ENCODE results near the gene KRTAP10-6.

KRTAP10-6 gene

GRCh38 chr21:44618504-44618903 lies 26.2 kb upstream of the KRTAP10-6 start:
- H3F3A ChIP-seq (ENCODE audit: low read depth) = no peaks in the 10 kb centered on the region
- peaks cover 6% of the 10 kb centered on the region; the same call in 1 of the 2 replicates for H3K9me3 ChIP-seq (ENCODE audit: insufficient read depth, low read depth, low read length)
- H3K4me3 ChIP-seq (ENCODE audit: low read length, poor library complexity, severe bottlenecking) = no peak overlapping the region
- no peaks in the 10 kb centered on the region for H3K4me1 ChIP-seq (ENCODE audit: insufficient read depth, low read length, poor library complexity, severe bottlenecking)
- H3K27me3 ChIP-seq (ENCODE audit: insufficient read depth, low read length, poor library complexity, severe bottlenecking) = no peaks in the 10 kb centered on the region
- no peak overlapping the region for H3K9ac ChIP-seq (ENCODE audit: low read depth, low read length, poor library complexity, severe bottlenecking)
- no peaks in the 10 kb centered on the region for H3K79me2 ChIP-seq (ENCODE audit: insufficient read depth, low read length)
- no peaks in the 10 kb centered on the region for H3K36me3 ChIP-seq (ENCODE audit: insufficient read depth, low read length)
- no peak for TF ChIP-seq CTCF (conservative IDR thresholded peaks at IDR 0.05; ENCODE audit: low read length)
- no peak for TF ChIP-seq EZH2phosphoT487 (IDR thresholded peaks at IDR 0.05; ENCODE audit: borderline replicate concordance)
- H4K20me1 ChIP-seq (ENCODE audit: insufficient read depth, low read length, poor library complexity, severe bottlenecking) = no peaks in the 10 kb centered on the region
- H2AFZ ChIP-seq (ENCODE audit: low read length) = no peak overlapping the region; the same call in 1 of the 2 replicates
- no peak overlapping the region for H3K4me2 ChIP-seq (ENCODE audit: low read depth, low read length, poor library complexity, severe bottlenecking)
- no peaks in the 10 kb centered on the region for H3K9me2 ChIP-seq (replicated peaks; ENCODE audit: low read depth, low read length)

DNA sequence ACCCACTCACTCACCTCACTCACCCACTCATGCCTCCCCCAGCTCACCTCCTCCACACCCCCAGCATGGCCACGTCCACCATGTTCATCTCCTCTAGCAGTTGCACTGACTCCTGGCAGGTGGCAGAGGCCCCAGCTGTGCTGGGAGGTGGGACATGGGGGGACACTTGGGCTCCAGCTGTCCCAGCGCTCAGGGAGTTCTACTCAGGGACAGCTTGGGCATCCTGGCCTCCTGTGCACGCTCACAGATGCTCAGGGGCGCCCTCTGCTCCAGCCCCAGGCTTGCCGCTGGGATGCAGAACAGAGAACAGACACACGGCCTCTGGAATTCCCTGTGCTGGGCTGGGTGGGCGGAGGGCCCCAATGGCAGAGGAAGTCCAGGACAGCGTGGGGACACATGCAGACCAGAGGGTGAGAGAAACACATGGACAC lies 24.8 kb upstream of the KRTAP10-6 start:
- no peaks in the 10 kb centered on the region for H3K79me2 ChIP-seq (ENCODE audit: insufficient read depth, low read length)
- no peaks in the 10 kb centered on the region for H3K36me3 ChIP-seq (ENCODE audit: insufficient read depth, low read length)
- no peak overlapping the region for H3K9ac ChIP-seq (ENCODE audit: low read depth, low read length, poor library complexity, severe bottlenecking)
- H2AFZ ChIP-seq (ENCODE audit: low read length) = no peak overlapping the region
- H3K4me1 ChIP-seq (ENCODE audit: insufficient read depth, low read length, poor library complexity, severe bottlenecking) = no peaks in the 10 kb centered on the region
- peaks cover 3% of the 10 kb centered on the region; the same call in 1 of the 2 replicates for H3K9me3 ChIP-seq (ENCODE audit: insufficient read depth, low read depth, low read length)
- H3K9me2 ChIP-seq (replicated peaks; ENCODE audit: low read depth, low read length) = no peaks in the 10 kb centered on the region
- H3K27me3 ChIP-seq (ENCODE audit: insufficient read depth, low read length, poor library complexity, severe bottlenecking) = no peaks in the 10 kb centered on the region
- no peak for TF ChIP-seq CTCF (conservative IDR thresholded peaks at IDR 0.05; ENCODE audit: low read length)
- TF ChIP-seq EZH2phosphoT487 (IDR thresholded peaks at IDR 0.05; ENCODE audit: borderline replicate concordance) = no peak
- H3K4me2 ChIP-seq (ENCODE audit: low read depth, low read length, poor library complexity, severe bottlenecking) = no peak overlapping the region
- no peaks in the 10 kb centered on the region for H4K20me1 ChIP-seq (ENCODE audit: insufficient read depth, low read length, poor library complexity, severe bottlenecking)
- no peak overlapping the region for H3K4me3 ChIP-seq (ENCODE audit: low read length, poor library complexity, severe bottlenecking)
- H3F3A ChIP-seq (ENCODE audit: low read depth) = no peaks in the 10 kb centered on the region

GRCh38 chr21:44616591-44616926 lies 24.3 kb upstream of the KRTAP10-6 start:
- no peak overlapping the region for H3K9ac ChIP-seq (ENCODE audit: low read depth, low read length, poor library complexity, severe bottlenecking)
- H4K20me1 ChIP-seq (ENCODE audit: insufficient read depth, low read length, poor library complexity, severe bottlenecking) = no peaks in the 10 kb centered on the region
- no peak overlapping the region for H3K4me3 ChIP-seq (ENCODE audit: low read length, poor library complexity, severe bottlenecking)
- H3K36me3 ChIP-seq (ENCODE audit: insufficient read depth, low read length) = no peaks in the 10 kb centered on the region
- H3K9me3 ChIP-seq (ENCODE audit: insufficient read depth, low read depth, low read length) = peaks cover 7% of the 10 kb centered on the region; the same call in 1 of the 2 replicates
- no peaks in the 10 kb centered on the region for H3F3A ChIP-seq (ENCODE audit: low read depth)
- no peaks in the 10 kb centered on the region for H3K9me2 ChIP-seq (replicated peaks; ENCODE audit: low read depth, low read length)
- no peaks in the 10 kb centered on the region for H3K79me2 ChIP-seq (ENCODE audit: insufficient read depth, low read length)
- TF ChIP-seq EZH2phosphoT487 (IDR thresholded peaks at IDR 0.05; ENCODE audit: borderline replicate concordance) = no peak
- TF ChIP-seq CTCF (conservative IDR thresholded peaks at IDR 0.05; ENCODE audit: low read length) = no peak
- H3K4me2 ChIP-seq (ENCODE audit: low read depth, low read length, poor library complexity, severe bottlenecking) = no peak overlapping the region
- no peaks in the 10 kb centered on the region for H3K27me3 ChIP-seq (ENCODE audit: insufficient read depth, low read length, poor library complexity, severe bottlenecking)
- H3K4me1 ChIP-seq (ENCODE audit: insufficient read depth, low read length, poor library complexity, severe bottlenecking) = no peaks in the 10 kb centered on the region
- no peak overlapping the region for H2AFZ ChIP-seq (ENCODE audit: low read length)

Data from Loucy (cell line).